22Rv1 (cell line): ENCODE data around the gene VDAC1.

Experiments
- H3K27ac ChIP-seq: fragments of 450-650 bp; 2 replicates; pipeline ENCODE4 v1.5.1; 2017
- CTCF ChIP-seq: fragments of 450-650 bp; IDR thresholded peaks from 2 replicates; pipeline ENCODE4 v1.5.1; 2017; ENCODE audit warnings: mild to moderate bottlenecking
- ZFX ChIP-seq: fragments of 450-650 bp; IDR thresholded peaks from 2 replicates; pipeline ENCODE4 v1.6.1; 2017; ENCODE audit warnings: antibody characterized with exemption, borderline replicate concordance

The VDAC1 gene

GRCh38 chr5:134007581-134008265, 2.9 kb upstream of the VDAC1 start:
- H3K27ac ChIP-seq: peak overlapping the region; percentile 20; the same call in 1 of the 2 replicates
- TF ChIP-seq ZFX (no peak), CTCF (no peak)

- H3K27ac ChIP-seq: no peak overlapping the region
- TF ChIP-seq ZFX: no peak
- TF ChIP-seq CTCF: no peak
Measured at GRCh38 chr5:134006115-134006514, 1.3 kb upstream of the VDAC1 start.

- H3K27ac ChIP-seq: peak overlapping the region; percentile 90
- TF ChIP-seq CTCF (no peak), ZFX (no peak)
Measured at GRCh38 chr5:134005417-134006061, 764 bp upstream of the VDAC1 start.

- TF ChIP-seq CTCF (no peak), ZFX (no peak)
- peak overlapping the region; percentile 90 for H3K27ac ChIP-seq
Measured at GRCh38 chr5:134003817-134004625, 754 bp downstream of the VDAC1 start.

GRCh38 chr5:134003064-134003816, 1.5 kb downstream of the VDAC1 start:
- no peak for TF ChIP-seq CTCF
- H3K27ac ChIP-seq: peak overlapping the region; percentile 90

GRCh38 chr5:134001938-134002731, 2.6 kb downstream of the VDAC1 start:
- no peak for TF ChIP-seq ZFX
- TF ChIP-seq CTCF: no peak
- H3K27ac ChIP-seq: no peak overlapping the region
